IPS-NIHi7 (cell line): ENCODE data around the gene PTEN.
"Not testable (repeated sequence)": the region's sequence is repeated elsewhere in the genome, so short reads cannot be mapped to it uniquely, and the experiment has no call there.

Source experiments
- DNase-seq: peaks from one replicate; pipeline ENCODE4 v3.0.0; 2012; ENCODE audit warnings: mixed read lengths; ENCODE audit errors: extremely low spot score

PTEN gene

GRCh38 chr10:87863053-87863943 is at the start of gene PTEN, which contains the start of gene KLLN:
Gene PTEN, plus strand, starts transcription at chr10:87863625. Its CDS starts 845 bp downstream, at chr10:87864470.
Gene KLLN, minus strand, starts transcription at chr10:87863533. Its CDS starts 1,046 bp downstream, at chr10:87862487.
- DNase-seq = peak; percentile 81

GRCh38 chr10:87816163-87816897 is 47.1 kb upstream of the PTEN start:
- DNase-seq = no peak

- no peak for DNase-seq
Measured at GRCh38 chr10:87816898-87817608, 46.4 kb upstream of the PTEN start.

GRCh38 chr10:87817609-87818504 is 45.6 kb upstream of the PTEN start, which contains the start of gene ATAD1:
Gene ATAD1, minus strand, starts transcription at chr10:87818226. Its CDS starts 3,627 bp downstream, at chr10:87814599.
- DNase-seq = peak; percentile 92

- DNase-seq = peak; percentile 23
Measured at GRCh38 chr10:87818505-87819288, 44.7 kb upstream of the PTEN start.

- DNase-seq = no peak
Measured at GRCh38 chr10:87819289-87819585, 44.2 kb upstream of the PTEN start.

GRCh38 chr10:87826653-87827052 is 36.8 kb upstream of the PTEN start:
- no peak for DNase-seq

- DNase-seq = no peak
Measured at GRCh38 chr10:87827681-87828080, 35.7 kb upstream of the PTEN start.

GRCh38 chr10:87829051-87829450 is 34.4 kb upstream of the PTEN start:
- DNase-seq = not testable (repeated sequence)

GRCh38 chr10:87829986-87830729 is 33.3 kb upstream of the PTEN start:
- DNase-seq = no peak

GRCh38 chr10:87836098-87836497 is 27.3 kb upstream of the PTEN start:
- no peak for DNase-seq

- DNase-seq = no peak
Measured at GRCh38 chr10:87837445-87837844, 26.0 kb upstream of the PTEN start.

- DNase-seq = no peak
Measured at GRCh38 chr10:87838650-87839049, 24.8 kb upstream of the PTEN start.

GRCh38 chr10:87841186-87841585 is 22.2 kb upstream of the PTEN start:
- no peak for DNase-seq

- no peak for DNase-seq
Measured at GRCh38 chr10:87842220-87842641, 21.2 kb upstream of the PTEN start.

GRCh38 chr10:87842776-87843497 is 20.5 kb upstream of the PTEN start:
- no peak for DNase-seq

- DNase-seq = no peak
Measured at GRCh38 chr10:87843714-87844113, 19.7 kb upstream of the PTEN start.

GRCh38 chr10:87844837-87845623 is 18.4 kb upstream of the PTEN start:
- DNase-seq = no peak
